ENCODE results near the gene XRN1. TPM values are rescaled to one million over a fixed set of nuclear protein-coding genes. Genes with fewer than 3 reads are reported as not detected.
"Not testable (repeated sequence)": the region's sequence is repeated elsewhere in the genome, so short reads cannot be mapped to it uniquely, and the experiment has no call there.

Gene XRN1
- total RNA-seq, 4 donors from 2014 or later: 29.5 to 54.6 (median 38.2) TPM

GRCh38 chr3:142374687-142375086, 73.2 kb downstream of the XRN1 start:
- no peaks in the 10 kb centered on the region for H3K9me3 ChIP-seq
- H3K4me3 ChIP-seq: no peak overlapping the region
- ATAC-seq: no peak
- no peak for TF ChIP-seq EP300 (IDR thresholded peaks at IDR 0.05)
- TF ChIP-seq POLR2A (IDR thresholded peaks at IDR 0.05): no peak
- TF ChIP-seq CTCF (IDR thresholded peaks at IDR 0.05): no peak
- TF ChIP-seq POLR2AphosphoS5 (IDR thresholded peaks at IDR 0.05): no peak
- H3K4me1 ChIP-seq: no peaks in the 10 kb centered on the region
- peaks cover 0 to 88% of the 10 kb centered on the region in 2 donors for H3K36me3 ChIP-seq
- 81 to 100% methylated on average over 3 of the region's 3 CpGs for WGBS, 2 donors (ENCODE audit: low coverage in 1 of 2)
- no peak overlapping the region for H3K27ac ChIP-seq
- no peaks in the 10 kb centered on the region for H3K27me3 ChIP-seq

- WGBS, 2 donors (ENCODE audit: low coverage in 1 of 2): 92 to 100% methylated on average over 1 to 6 of the region's 6 CpGs
- H3K4me1 ChIP-seq, H3K4me3 ChIP-seq, ATAC-seq, H3K27me3 ChIP-seq, H3K27ac ChIP-seq, H3K9me3 ChIP-seq: not testable (repeated sequence)
- H3K36me3 ChIP-seq: peaks cover 0 to 90% of the 10 kb centered on the region in 2 donors
These were observed 78.3 kb downstream of the XRN1 start for GRCh38 chr3:142369576-142369975.

- TF ChIP-seq CTCF (IDR thresholded peaks at IDR 0.05) (no peak), EP300 (IDR thresholded peaks at IDR 0.05) (no peak), POLR2A (IDR thresholded peaks at IDR 0.05) (no peak), POLR2AphosphoS5 (IDR thresholded peaks at IDR 0.05) (no peak)
- 53 to 75% methylated on average over 1 of the region's 1 CpG for WGBS, 2 donors (ENCODE audit: low coverage in 1 of 2)
- no peak overlapping the region for H3K27ac ChIP-seq
- no peak for ATAC-seq
- no peaks in the 10 kb centered on the region for H3K9me3 ChIP-seq
- H3K27me3 ChIP-seq: no peaks in the 10 kb centered on the region
- H3K36me3 ChIP-seq: peaks cover 2 to 93% of the 10 kb centered on the region in 2 donors
- no peaks in the 10 kb centered on the region for H3K4me1 ChIP-seq
- H3K4me3 ChIP-seq: no peak overlapping the region
These were observed 81.4 kb downstream of the XRN1 start for GRCh38 chr3:142366434-142366833.

- ATAC-seq: no peak
- Histone ChIP-seq H3K9me3 (no peaks in the 10 kb centered on the region), H3K27ac (no peak overlapping the region), H3K4me3 (no peak overlapping the region), H3K36me3 (peaks cover 9 to 96% of the 10 kb centered on the region in 2 donors), H3K4me1 (no peaks in the 10 kb centered on the region), H3K27me3 (no peaks in the 10 kb centered on the region)
- no peak for TF ChIP-seq CTCF (IDR thresholded peaks at IDR 0.05)
- TF ChIP-seq POLR2AphosphoS5 (IDR thresholded peaks at IDR 0.05): no peak
- no peak for TF ChIP-seq EP300 (IDR thresholded peaks at IDR 0.05)
- TF ChIP-seq POLR2A (IDR thresholded peaks at IDR 0.05): no peak
- 83 to 100% methylated on average over 2 of the region's 2 CpGs for WGBS, 2 donors (ENCODE audit: low coverage in 1 of 2)
These were observed 83.8 kb downstream of the XRN1 start for GRCh38 chr3:142363936-142364467.

GRCh38 chr3:142363433-142363832, 84.4 kb downstream of the XRN1 start:
- H3K27ac ChIP-seq, ATAC-seq, H3K9me3 ChIP-seq, H3K4me3 ChIP-seq, H3K27me3 ChIP-seq, H3K4me1 ChIP-seq: not testable (repeated sequence)
- H3K36me3 ChIP-seq: peaks cover 9 to 96% of the 10 kb centered on the region in 2 donors
- WGBS, 2 donors (ENCODE audit: low coverage in 1 of 2): 82 to 83% methylated on average over 2 of the region's 2 CpGs

GRCh38 chr3:142359367-142359766, 88.5 kb downstream of the XRN1 start:
- H3K27ac ChIP-seq: no peak overlapping the region
- TF ChIP-seq POLR2AphosphoS5 (IDR thresholded peaks at IDR 0.05) (no peak), EP300 (IDR thresholded peaks at IDR 0.05) (no peak), POLR2A (IDR thresholded peaks at IDR 0.05) (no peak)
- H3K9me3 ChIP-seq: no peaks in the 10 kb centered on the region
- H3K27me3 ChIP-seq: no peaks in the 10 kb centered on the region
- peaks cover 14 to 99% of the 10 kb centered on the region in 2 donors for H3K36me3 ChIP-seq
- 90 to 94% methylated on average over 2 of the region's 2 CpGs for WGBS, 2 donors (ENCODE audit: low coverage in 1 of 2)
- no peak for ATAC-seq
- no peaks in the 10 kb centered on the region for H3K4me1 ChIP-seq
- no peak overlapping the region for H3K4me3 ChIP-seq
